Fibroblast of lung (primary cell): Measurements from ENCODE around the gene KIF16B. TPM values are rescaled to one million over a fixed set of nuclear protein-coding genes. Genes with fewer than 3 reads are reported as not detected.
A peak's percentile ranks its signal among the peaks of the same experiment; 100 is the strongest.

Experiments used
- DNase-seq, 2 donors: peaks; one replicate each; pipeline versions ENCODE4 v3.0.0 to v3.0.0-alpha.2; 2010; ENCODE audit warnings: low read depth in 2 of 2
- H2AFZ ChIP-seq: 2 replicates; pipeline ENCODE4 v1.5.1; 2012; ENCODE audit warnings: low read length, control low read depth, inconsistent platforms
- H3K27ac ChIP-seq: 2 replicates; pipeline ENCODE4 v1.5.1; 2011; ENCODE audit warnings: low read length, control low read depth; ENCODE audit not compliant: insufficient read depth
- H3K27me3 ChIP-seq: 2 replicates; pipeline ENCODE4 v1.5.1; 2011; ENCODE audit warnings: mild to moderate bottlenecking, low read length; ENCODE audit not compliant: control insufficient read depth, insufficient read depth
- H3K36me3 ChIP-seq: 2 replicates; pipeline ENCODE4 v1.5.1; 2011; ENCODE audit warnings: low read length; ENCODE audit not compliant: control insufficient read depth, insufficient read depth
- H3K4me1 ChIP-seq: 2 replicates; pipeline ENCODE4 v1.5.1; 2011; ENCODE audit warnings: low read length; ENCODE audit not compliant: control insufficient read depth, insufficient read depth; ENCODE audit errors: extremely low read depth
- H3K4me2 ChIP-seq: 2 replicates; pipeline ENCODE4 v1.5.1; 2011; ENCODE audit warnings: low read length, control low read depth; ENCODE audit not compliant: insufficient read depth; ENCODE audit errors: extremely low read depth
- H3K4me3 ChIP-seq, 4 experiments: fragments of 200-600 bp in 1 of 4; sonication (generic) in 1 of 4; replicated peaks in 1 of 4; 2 replicates each; pipeline ENCODE4 v1.5.1; 2011 to 2016; ENCODE audit warnings: low read length in 4 of 4, low read depth in 3 of 4, mild to moderate bottlenecking in 3 of 4, control low read depth in 2 of 4, inconsistent platforms in 1 of 4, mixed read lengths in 1 of 4; ENCODE audit not compliant: insufficient read depth in 1 of 4; ENCODE audit errors: control extremely low read depth in 1 of 4
- H3K79me2 ChIP-seq: 2 replicates; pipeline ENCODE4 v1.5.1; 2012; ENCODE audit warnings: mild to moderate bottlenecking, low read length, inconsistent platforms; ENCODE audit not compliant: control insufficient read depth, insufficient read depth
- H3K9ac ChIP-seq: 2 replicates; pipeline ENCODE4 v1.5.1; 2011; ENCODE audit warnings: mild to moderate bottlenecking, low read length, control low read depth; ENCODE audit not compliant: insufficient read depth
- H3K9me3 ChIP-seq: 2 replicates; pipeline ENCODE4 v1.5.1; 2012; ENCODE audit warnings: low read depth, low read length; ENCODE audit not compliant: control insufficient read depth, insufficient read depth
- H4K20me1 ChIP-seq: 2 replicates; pipeline ENCODE4 v1.5.1; 2011; ENCODE audit warnings: low read length; ENCODE audit not compliant: control insufficient read depth, insufficient read depth; ENCODE audit errors: extremely low read depth
- CTCF ChIP-seq, 2 donors: IDR thresholded peaks in 1 of 2; conservative IDR thresholded peaks in 1 of 2; 1 replicate in 1 of 2; 2 replicates in 1 of 2; pipeline ENCODE4 v1.5.1; 2011 to 2012; ENCODE audit warnings: low read length in 2 of 2, control low read depth in 1 of 2, inconsistent platforms in 1 of 2, low read depth in 1 of 2, mild to moderate bottlenecking in 1 of 2
- EZH2 ChIP-seq: IDR thresholded peaks from 2 replicates; pipeline ENCODE4 v1.5.1; 2012; ENCODE audit warnings: low read length, control low read depth, mild to moderate bottlenecking; ENCODE audit errors: missing control alignments
- polyA plus RNA-seq, 2 donors: library from polyadenylated mRNA; depleted of rRNA in 1 of 2; stranded (reverse) in 1 of 2; unstranded in 1 of 2; fragments of >200 nt; gene quantifications; 2 replicates each; pipeline ENCODE4 v1.2.1, GENCODE V29; 2011 to 2012; ENCODE audit warnings: missing spikeins in 1 of 2
- total RNA-seq: library from RNA; depleted of rRNA; stranded (reverse); fragments of >200 nt; gene quantifications from 2 replicates; pipeline ENCODE4 v1.2.1, GENCODE V29; 2014

The KIF16B gene
- total and polyA plus RNA-seq, 2 donors (not counting 1 experiment from before 2014, with no cell fraction given): 7.7 to 17.3 TPM

GRCh38 chr20:16437387-16437996 lies 135.8 kb downstream of the KIF16B start:
- Histone ChIP-seq H2AFZ (no peak overlapping the region), H3K4me3 (no peak overlapping the region), H3K36me3 (no peaks in the 10 kb centered on the region), H4K20me1 (no peaks in the 10 kb centered on the region), H3K27ac (no peak overlapping the region), H3K4me2 (no peak overlapping the region), H3K27me3 (no peaks in the 10 kb centered on the region), H3K9ac (no peak overlapping the region), H3K4me1 (no peaks in the 10 kb centered on the region), H3K79me2 (no peaks in the 10 kb centered on the region), H3K9me3 (no peaks in the 10 kb centered on the region)
- no peak for DNase-seq
- TF ChIP-seq EZH2 (no peak), CTCF (conservative IDR thresholded peaks at IDR 0.05 in 1 of 2, IDR thresholded peaks at IDR 0.05 in 1 of 2; ENCODE audit: low read depth in 1 of 2, low read length in 2 of 2) (no peak)

GRCh38 chr20:16434062-16434664 lies 139.1 kb downstream of the KIF16B start:
- Histone ChIP-seq H3K4me1 (no peaks in the 10 kb centered on the region), H3K4me3 (no peak overlapping the region), H3K27ac (no peak overlapping the region), H4K20me1 (no peaks in the 10 kb centered on the region), H2AFZ (no peak overlapping the region), H3K9ac (no peak overlapping the region), H3K27me3 (no peaks in the 10 kb centered on the region), H3K36me3 (no peaks in the 10 kb centered on the region), H3K79me2 (no peaks in the 10 kb centered on the region), H3K9me3 (no peaks in the 10 kb centered on the region), H3K4me2 (no peak overlapping the region)
- TF ChIP-seq CTCF (conservative IDR thresholded peaks at IDR 0.05 in 1 of 2, IDR thresholded peaks at IDR 0.05 in 1 of 2; ENCODE audit: low read depth in 1 of 2, low read length in 2 of 2): peak; percentile 66 to 86
- no peak for TF ChIP-seq EZH2
- peak in 1 of 2 donors; percentile 43 for DNase-seq

GRCh38 chr20:16433293-16433580 lies 140.0 kb downstream of the KIF16B start:
- Histone ChIP-seq H3K9ac (no peak overlapping the region), H3K4me2 (no peak overlapping the region), H3K79me2 (no peaks in the 10 kb centered on the region), H3K4me1 (no peaks in the 10 kb centered on the region), H3K27me3 (no peaks in the 10 kb centered on the region), H2AFZ (no peak overlapping the region), H3K36me3 (no peaks in the 10 kb centered on the region), H3K9me3 (no peaks in the 10 kb centered on the region), H4K20me1 (no peaks in the 10 kb centered on the region), H3K4me3 (no peak overlapping the region), H3K27ac (no peak overlapping the region)
- peak in 1 of 2 donors; percentile 36 for DNase-seq
- no peak for TF ChIP-seq CTCF (conservative IDR thresholded peaks at IDR 0.05 in 1 of 2, IDR thresholded peaks at IDR 0.05 in 1 of 2; ENCODE audit: low read depth in 1 of 2, low read length in 2 of 2)
